Epidermal melanocyte (primary cell): ENCODE data around the gene ADNP2.

ENCODE experiments used
- DNase-seq: peaks from one replicate; pipeline ENCODE4 v3.0.0; 2011; ENCODE audit warnings: low spot score; ENCODE audit not compliant: insufficient read length

The ADNP2 gene

GRCh38 chr18:80108739-80109675, at the start of gene ADNP2:
TSS of gene ADNP2 (plus strand) at chr18:80109262. CDS start at chr18:80117543, 8,281 bp downstream.
- peak; percentile 65 for DNase-seq

GRCh38 chr18:80059945-80060344, 49.1 kb upstream of the ADNP2 start:
- DNase-seq = no peak

GRCh38 chr18:80065705-80066104, 43.4 kb upstream of the ADNP2 start:
- no peak for DNase-seq

- no peak for DNase-seq
Measured at GRCh38 chr18:80067321-80067720, 41.7 kb upstream of the ADNP2 start.

- DNase-seq = no peak
Measured at GRCh38 chr18:80067897-80068296, 41.2 kb upstream of the ADNP2 start.

- DNase-seq = no peak
Measured at GRCh38 chr18:80068571-80069272, 40.3 kb upstream of the ADNP2 start.

GRCh38 chr18:80070825-80071224, 38.2 kb upstream of the ADNP2 start:
- DNase-seq = no peak

- DNase-seq = no peak
Measured at GRCh38 chr18:80074183-80074582, 34.9 kb upstream of the ADNP2 start.

- no peak for DNase-seq
Measured at GRCh38 chr18:80074697-80075096, 34.4 kb upstream of the ADNP2 start.

GRCh38 chr18:80075940-80076339, 33.1 kb upstream of the ADNP2 start:
- DNase-seq = no peak

GRCh38 chr18:80076379-80076778, 32.7 kb upstream of the ADNP2 start:
- DNase-seq = no peak

- DNase-seq = no peak
Measured at GRCh38 chr18:80077873-80078272, 31.2 kb upstream of the ADNP2 start.

GRCh38 chr18:80086281-80086680, 22.8 kb upstream of the ADNP2 start:
- no peak for DNase-seq

GRCh38 chr18:80088036-80088435, 21.0 kb upstream of the ADNP2 start:
- no peak for DNase-seq

GRCh38 chr18:80088823-80089222, 20.2 kb upstream of the ADNP2 start:
- DNase-seq = no peak

- no peak for DNase-seq
Measured at GRCh38 chr18:80095414-80095813, 13.6 kb upstream of the ADNP2 start.

GRCh38 chr18:80096032-80096565, 13.0 kb upstream of the ADNP2 start:
- no peak for DNase-seq

- no peak for DNase-seq
Measured at GRCh38 chr18:80097201-80097600, 11.9 kb upstream of the ADNP2 start.

- no peak for DNase-seq
Measured at GRCh38 chr18:80103231-80103630, 5.8 kb upstream of the ADNP2 start.

GRCh38 chr18:80104364-80104779, 4.7 kb upstream of the ADNP2 start:
- no peak for DNase-seq

GRCh38 chr18:80105369-80106167, 3.5 kb upstream of the ADNP2 start:
- DNase-seq = no peak
